HEK293 (cell line): ENCODE results near the gene CDK6.

Experiments used
- CTCF ChIA-PET: fragments of 350-600 bp; formaldehyde crosslinking; extraction: SDS; loops from one replicate; lab custom pipeline; 2021; ENCODE audit warnings: antibody characterized with exemption; lab: Yijun Ruan, JAX
- POLR2A ChIA-PET: fragments of 300-600 bp; formaldehyde crosslinking; extraction: SDS; loops from one replicate; lab custom pipeline; 2020; ENCODE audit warnings: antibody characterized with exemption, inconsistent platforms; lab: Yijun Ruan, JAX
- H3K27ac ChIP-seq: fragments of 200-500 bp; sonication (Bioruptor generic); 2 replicates; pipeline ENCODE4 v1.5.1; 2014; ENCODE audit warnings: low read depth, low read length, control low read depth, inconsistent platforms; ENCODE audit errors: extremely low read depth
- H3K36me3 ChIP-seq, 2 experiments: fragments of 200-500 bp in 1 of 2; sonication (Bioruptor generic) in 1 of 2; 1 replicate in 1 of 2; 2 replicates in 1 of 2; pipeline ENCODE4 v1.5.1; 2014 to 2017; ENCODE audit warnings: inconsistent platforms in 2 of 2, low read length in 2 of 2; ENCODE audit not compliant: control insufficient read depth in 2 of 2, insufficient read depth in 1 of 2
- H3K4me1 ChIP-seq: fragments of 200-500 bp; sonication (Bioruptor generic); 2 replicates; pipeline ENCODE4 v1.5.1; 2014; ENCODE audit warnings: mild to moderate bottlenecking, low read length, inconsistent platforms; ENCODE audit not compliant: control insufficient read depth, insufficient read depth
- H3K4me3 ChIP-seq: 2 replicates; pipeline ENCODE4 v1.5.1; 2011; ENCODE audit warnings: low read depth, mild to moderate bottlenecking, control low read depth, low read length, moderate library complexity
- H3K9me3 ChIP-seq: fragments of 200-500 bp; sonication (Bioruptor generic); 2 replicates; pipeline ENCODE4 v1.5.1; 2014; ENCODE audit warnings: low read depth, low read length, inconsistent platforms; ENCODE audit not compliant: control insufficient read depth, insufficient read depth
- GLI2 ChIP-seq: fragments of 450-650 bp; formaldehyde crosslinking; IDR thresholded peaks from 2 replicates; pipeline ENCODE4; 2017; ENCODE audit warnings: missing biosample characterization, missing genetic modification characterization, low read depth, borderline replicate concordance
- GLIS2 ChIP-seq: fragments of 450-650 bp; formaldehyde crosslinking; IDR thresholded peaks from 2 replicates; pipeline ENCODE4 v1.5.1; 2016; ENCODE audit warnings: missing biosample characterization, missing genetic modification characterization
- KLF1 ChIP-seq: fragments of 450-650 bp; formaldehyde crosslinking; IDR thresholded peaks from 2 replicates; pipeline ENCODE4 v1.5.1; 2016; ENCODE audit warnings: missing biosample characterization, missing genetic modification characterization
- OSR2 ChIP-seq: fragments of 450-650 bp; formaldehyde crosslinking; IDR thresholded peaks from 2 replicates; pipeline ENCODE4 v1.5.1; 2016; ENCODE audit warnings: missing biosample characterization, missing genetic modification characterization
- PRDM1 ChIP-seq: fragments of 450-650 bp; formaldehyde crosslinking; IDR thresholded peaks from 2 replicates; pipeline ENCODE4; 2016; ENCODE audit warnings: missing biosample characterization, missing genetic modification characterization
- SP7 ChIP-seq: fragments of 450-650 bp; formaldehyde crosslinking; IDR thresholded peaks from 2 replicates; pipeline ENCODE4 v1.5.1; 2016; ENCODE audit warnings: missing biosample characterization, missing genetic modification characterization
- YY2 ChIP-seq: fragments of 450-650 bp; formaldehyde crosslinking; IDR thresholded peaks from 2 replicates; pipeline ENCODE4 v1.5.1; 2016; ENCODE audit warnings: missing biosample characterization, missing genetic modification characterization
- ZEB2 ChIP-seq: fragments of 450-650 bp; formaldehyde crosslinking; IDR thresholded peaks from 2 replicates; pipeline ENCODE4 v1.5.1; 2016; ENCODE audit warnings: missing biosample characterization, missing genetic modification characterization
- ZNF10 ChIP-seq: fragments of 450-650 bp; formaldehyde crosslinking; IDR thresholded peaks from 2 replicates; pipeline ENCODE4 v1.5.1; 2017; ENCODE audit warnings: missing biosample characterization, missing genetic modification characterization
- ZNF169 ChIP-seq: fragments of 450-650 bp; formaldehyde crosslinking; IDR thresholded peaks from 2 replicates; pipeline ENCODE4 v1.5.1; 2016; ENCODE audit warnings: missing biosample characterization, missing genetic modification characterization
- ZNF18 ChIP-seq: fragments of 450-650 bp; formaldehyde crosslinking; IDR thresholded peaks from 2 replicates; pipeline ENCODE4 v1.5.1; 2016; ENCODE audit warnings: missing biosample characterization, missing genetic modification characterization
- ZNF248 ChIP-seq: fragments of 450-650 bp; formaldehyde crosslinking; IDR thresholded peaks from 2 replicates; pipeline ENCODE4 v1.5.1; 2017; ENCODE audit warnings: missing biosample characterization, missing genetic modification characterization
- ZNF324 ChIP-seq: fragments of 450-650 bp; formaldehyde crosslinking; IDR thresholded peaks from 2 replicates; pipeline ENCODE4 v1.5.1; 2016; ENCODE audit warnings: missing biosample characterization, missing genetic modification characterization
- ZNF488 ChIP-seq: fragments of 450-650 bp; formaldehyde crosslinking; IDR thresholded peaks from 2 replicates; pipeline ENCODE4 v1.5.1; 2016; ENCODE audit warnings: missing biosample characterization, missing genetic modification characterization
- ZNF514 ChIP-seq: fragments of 450-650 bp; formaldehyde crosslinking; IDR thresholded peaks from 2 replicates; pipeline ENCODE4 v1.5.1; 2016; ENCODE audit warnings: missing biosample characterization, missing genetic modification characterization
- ZNF548 ChIP-seq: fragments of 450-650 bp; formaldehyde crosslinking; IDR thresholded peaks from 2 replicates; pipeline ENCODE4 v1.5.1; 2016; ENCODE audit warnings: missing biosample characterization, missing genetic modification characterization
- ZNF555 ChIP-seq: fragments of 450-650 bp; formaldehyde crosslinking; conservative IDR thresholded peaks from 2 replicates; pipeline ENCODE4 v1.5.1; 2017; ENCODE audit warnings: missing biosample characterization, mild to moderate bottlenecking, missing genetic modification characterization, inconsistent platforms
- ZNF560 ChIP-seq: fragments of 450-650 bp; formaldehyde crosslinking; IDR thresholded peaks from 2 replicates; pipeline ENCODE4 v1.5.1; 2017; ENCODE audit warnings: missing biosample characterization, missing genetic modification characterization, borderline replicate concordance
- ZNF639 ChIP-seq: fragments of 450-650 bp; formaldehyde crosslinking; IDR thresholded peaks from 2 replicates; pipeline ENCODE4 v1.5.1; 2016; ENCODE audit warnings: missing biosample characterization, missing genetic modification characterization
- ZNF837 ChIP-seq: fragments of 450-650 bp; formaldehyde crosslinking; IDR thresholded peaks from 2 replicates; pipeline ENCODE4 v1.5.1; 2016; ENCODE audit warnings: missing biosample characterization, missing genetic modification characterization
- ZSCAN30 ChIP-seq: fragments of 450-650 bp; IDR thresholded peaks from 2 replicates; pipeline ENCODE4 v1.5.1; 2018; ENCODE audit warnings: missing biosample characterization, mild to moderate bottlenecking, missing genetic modification characterization, moderate library complexity
- TF ChIP-seq, protein P1 (sequence below): fragments of 450-650 bp; formaldehyde crosslinking; IDR thresholded peaks from 2 replicates; pipeline ENCODE4 v1.5.1; 2017; ENCODE audit warnings: missing biosample characterization, missing genetic modification characterization
- TF ChIP-seq, protein P2 (sequence below): fragments of 450-650 bp; formaldehyde crosslinking; IDR thresholded peaks from 2 replicates; pipeline ENCODE4 v1.5.1; 2016; ENCODE audit warnings: missing biosample characterization, missing genetic modification characterization, low read depth
- TF ChIP-seq, protein P3 (sequence below): fragments of 450-650 bp; formaldehyde crosslinking; IDR thresholded peaks from 2 replicates; pipeline ENCODE4 v1.5.1; 2017; ENCODE audit warnings: missing biosample characterization, mild to moderate bottlenecking, missing genetic modification characterization, moderate library complexity

CDK6 gene

DNA sequence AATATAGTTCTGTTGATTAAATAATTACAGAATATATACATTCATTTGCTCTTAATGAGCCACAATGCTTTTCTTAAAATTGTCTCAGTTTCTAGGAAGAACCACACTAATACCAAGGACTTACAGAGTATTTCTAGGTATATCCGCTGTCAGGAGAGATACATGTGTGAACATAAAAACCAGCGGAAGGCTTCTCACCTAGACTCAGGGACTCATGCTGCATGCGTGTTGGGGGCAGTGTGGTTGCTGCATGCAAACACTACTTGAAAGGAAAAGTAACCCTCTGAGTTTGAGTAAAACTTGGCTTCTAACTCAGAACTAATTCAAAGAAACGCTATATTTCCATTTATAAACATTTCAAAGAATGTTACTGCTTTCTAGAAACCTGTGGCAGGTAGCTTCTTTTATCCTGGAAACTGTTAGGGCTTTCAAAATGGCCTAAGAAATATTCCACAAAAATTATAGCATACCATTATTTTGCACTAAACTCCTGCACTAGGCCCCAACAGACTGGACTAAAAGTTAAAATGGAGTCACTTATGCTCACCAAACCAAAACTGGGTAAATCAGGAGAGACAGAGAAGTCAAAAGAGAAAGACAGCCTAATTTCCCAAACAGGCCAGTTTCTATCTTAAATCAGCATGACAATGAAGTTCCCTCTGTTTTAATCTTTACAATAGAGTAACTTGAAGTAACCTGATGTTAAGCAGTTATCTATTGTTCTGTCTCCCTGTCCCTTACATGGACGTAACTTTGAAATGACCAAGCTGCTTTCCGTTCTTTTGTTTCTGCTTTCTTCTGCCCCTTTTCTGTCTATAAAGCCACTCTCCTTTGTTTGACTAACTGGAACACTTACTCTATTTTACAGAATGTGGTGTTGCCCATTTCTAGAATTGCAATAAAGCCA is 151.0 kb downstream of the CDK6 start:
- ChIA-PET CTCF (no interaction called here), POLR2A (no interaction called here)
- no peak overlapping the region for H3K27ac ChIP-seq
- no peaks in the 10 kb centered on the region for H3K9me3 ChIP-seq
- H3K4me3 ChIP-seq = no peak overlapping the region
- H3K36me3 ChIP-seq = no peaks in the 10 kb centered on the region
- TF ChIP-seq ZNF248 (tag by site-specific recombination) = no peak
- TF ChIP-seq ZNF555 = no peak
- no peak for TF ChIP-seq PRDM1 (tag by site-specific recombination)
- TF ChIP-seq ZNF514 (tag by site-specific recombination) = no peak
- no peak for TF ChIP-seq ZNF837 (tag by site-specific recombination)
- TF ChIP-seq, protein P1, sequence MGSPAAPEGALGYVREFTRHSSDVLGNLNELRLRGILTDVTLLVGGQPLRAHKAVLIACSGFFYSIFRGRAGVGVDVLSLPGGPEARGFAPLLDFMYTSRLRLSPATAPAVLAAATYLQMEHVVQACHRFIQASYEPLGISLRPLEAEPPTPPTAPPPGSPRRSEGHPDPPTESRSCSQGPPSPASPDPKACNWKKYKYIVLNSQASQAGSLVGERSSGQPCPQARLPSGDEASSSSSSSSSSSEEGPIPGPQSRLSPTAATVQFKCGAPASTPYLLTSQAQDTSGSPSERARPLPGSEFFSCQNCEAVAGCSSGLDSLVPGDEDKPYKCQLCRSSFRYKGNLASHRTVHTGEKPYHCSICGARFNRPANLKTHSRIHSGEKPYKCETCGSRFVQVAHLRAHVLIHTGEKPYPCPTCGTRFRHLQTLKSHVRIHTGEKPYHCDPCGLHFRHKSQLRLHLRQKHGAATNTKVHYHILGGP (tag by site-specific recombination) = no peak
- TF ChIP-seq, protein P2, sequence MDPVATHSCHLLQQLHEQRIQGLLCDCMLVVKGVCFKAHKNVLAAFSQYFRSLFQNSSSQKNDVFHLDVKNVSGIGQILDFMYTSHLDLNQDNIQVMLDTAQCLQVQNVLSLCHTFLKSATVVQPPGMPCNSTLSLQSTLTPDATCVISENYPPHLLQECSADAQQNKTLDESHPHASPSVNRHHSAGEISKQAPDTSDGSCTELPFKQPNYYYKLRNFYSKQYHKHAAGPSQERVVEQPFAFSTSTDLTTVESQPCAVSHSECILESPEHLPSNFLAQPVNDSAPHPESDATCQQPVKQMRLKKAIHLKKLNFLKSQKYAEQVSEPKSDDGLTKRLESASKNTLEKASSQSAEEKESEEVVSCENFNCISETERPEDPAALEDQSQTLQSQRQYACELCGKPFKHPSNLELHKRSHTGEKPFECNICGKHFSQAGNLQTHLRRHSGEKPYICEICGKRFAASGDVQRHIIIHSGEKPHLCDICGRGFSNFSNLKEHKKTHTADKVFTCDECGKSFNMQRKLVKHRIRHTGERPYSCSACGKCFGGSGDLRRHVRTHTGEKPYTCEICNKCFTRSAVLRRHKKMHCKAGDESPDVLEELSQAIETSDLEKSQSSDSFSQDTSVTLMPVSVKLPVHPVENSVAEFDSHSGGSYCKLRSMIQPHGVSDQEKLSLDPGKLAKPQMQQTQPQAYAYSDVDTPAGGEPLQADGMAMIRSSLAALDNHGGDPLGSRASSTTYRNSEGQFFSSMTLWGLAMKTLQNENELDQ (tag by site-specific recombination) = no peak
- TF ChIP-seq ZNF488 = no peak
- TF ChIP-seq ZNF560 = no peak
- TF ChIP-seq GLIS2 (tag by site-specific recombination) = no peak
- TF ChIP-seq ZNF169 = no peak
- no peak for TF ChIP-seq ZNF324
- no peak for TF ChIP-seq SP7 (tag by site-specific recombination)
- TF ChIP-seq ZNF639 = no peak
- no peaks in the 10 kb centered on the region for H3K4me1 ChIP-seq

DNA sequence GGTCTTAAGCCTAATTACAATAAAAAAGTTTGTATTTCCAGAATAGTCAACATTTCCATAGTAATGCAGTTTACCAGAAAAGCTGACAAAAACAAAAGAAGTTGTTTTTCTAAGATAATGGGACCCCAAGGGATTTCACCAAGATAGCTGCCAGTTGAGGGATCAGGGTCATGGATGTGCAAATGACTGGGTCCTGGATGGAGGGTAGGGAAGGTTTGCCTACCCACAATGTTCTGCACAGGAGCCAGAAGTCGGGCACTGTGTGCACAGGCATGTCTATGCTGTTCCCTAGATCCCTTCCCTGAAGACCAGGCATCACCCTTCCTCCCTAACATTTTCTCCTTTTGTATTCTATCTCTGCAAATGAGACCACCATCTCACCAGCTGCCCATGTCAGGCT is 152.1 kb downstream of the CDK6 start:
- Histone ChIP-seq H3K36me3 (no peaks in the 10 kb centered on the region; a peak in 1 of 3 replicates), H3K27ac (no peak overlapping the region), H3K4me3 (no peak overlapping the region), H3K9me3 (no peaks in the 10 kb centered on the region), H3K4me1 (no peaks in the 10 kb centered on the region)
- CTCF ChIA-PET = no interaction called here
- POLR2A ChIA-PET = no interaction called here
- TF ChIP-seq ZEB2 (tag by site-specific recombination) = no peak
- TF ChIP-seq, protein P3, sequence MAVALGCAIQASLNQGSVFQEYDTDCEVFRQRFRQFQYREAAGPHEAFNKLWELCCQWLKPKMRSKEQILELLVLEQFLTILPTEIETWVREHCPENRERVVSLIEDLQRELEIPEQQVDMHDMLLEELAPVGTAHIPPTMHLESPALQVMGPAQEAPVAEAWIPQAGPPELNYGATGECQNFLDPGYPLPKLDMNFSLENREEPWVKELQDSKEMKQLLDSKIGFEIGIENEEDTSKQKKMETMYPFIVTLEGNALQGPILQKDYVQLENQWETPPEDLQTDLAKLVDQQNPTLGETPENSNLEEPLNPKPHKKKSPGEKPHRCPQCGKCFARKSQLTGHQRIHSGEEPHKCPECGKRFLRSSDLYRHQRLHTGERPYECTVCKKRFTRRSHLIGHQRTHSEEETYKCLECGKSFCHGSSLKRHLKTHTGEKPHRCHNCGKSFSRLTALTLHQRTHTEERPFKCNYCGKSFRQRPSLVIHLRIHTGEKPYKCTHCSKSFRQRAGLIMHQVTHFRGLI = no peak
- TF ChIP-seq ZNF18 = no peak
- TF ChIP-seq GLI2 (tag by site-specific recombination) = no peak
- no peak for TF ChIP-seq ZNF548 (tag by site-specific recombination)
- TF ChIP-seq KLF1 (tag by site-specific recombination) = no peak
- no peak for TF ChIP-seq OSR2 (tag by site-specific recombination)
- no peak for TF ChIP-seq YY2 (tag by site-specific recombination)
- TF ChIP-seq ZNF10 (tag by site-specific recombination) = no peak
- no peak for TF ChIP-seq ZNF639
- TF ChIP-seq ZSCAN30 (tag by site-specific recombination) = no peak
